Limb (tissue), 2 donors: Measurements from ENCODE around the gene RPL13.

Experiments used
- DNase-seq, 2 donors: peaks; one replicate each; pipeline ENCODE4 v3.0.0-alpha.2; 2016; ENCODE audit errors: extremely low spot score in 2 of 2

Gene RPL13

DNA sequence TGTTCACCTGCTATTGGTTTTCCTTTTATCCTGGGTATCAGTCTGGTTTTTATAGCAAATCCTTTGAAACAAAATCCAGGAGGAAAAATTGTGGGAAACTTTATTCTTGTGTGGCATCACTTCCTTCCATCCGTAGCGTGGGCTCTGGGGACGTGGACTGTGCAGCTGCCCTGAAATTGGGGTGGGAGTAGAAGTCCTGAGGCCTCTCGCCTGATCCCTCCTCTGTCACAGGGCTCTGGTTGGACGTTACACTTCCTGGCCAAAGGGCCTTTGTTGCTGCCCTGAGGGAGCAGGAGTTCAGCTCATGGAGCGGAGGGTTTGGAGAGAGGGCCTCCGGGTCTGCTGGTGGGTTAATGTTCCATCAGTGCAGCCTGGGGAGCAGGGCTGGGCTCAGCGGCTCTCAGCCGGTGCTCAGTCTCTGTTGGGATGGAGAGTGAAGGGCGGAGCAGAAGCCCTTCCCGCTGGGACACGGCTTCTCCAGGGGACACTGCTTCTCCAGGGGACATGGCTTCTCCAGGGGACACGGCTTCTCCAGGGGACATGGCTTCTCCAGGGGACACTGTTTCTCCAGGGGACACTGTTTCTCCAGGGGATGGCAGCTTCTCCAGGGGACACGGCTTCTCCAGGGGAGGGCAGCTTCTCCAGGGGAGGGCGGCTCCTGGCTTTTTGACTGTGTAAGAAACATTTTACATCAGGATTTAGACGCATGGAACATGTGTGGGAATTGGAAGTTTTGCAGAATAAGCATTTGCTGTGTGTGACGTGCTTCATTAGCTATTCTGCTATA is 15.2 kb upstream of the RPL13 start:
- no peak for DNase-seq

DNA sequence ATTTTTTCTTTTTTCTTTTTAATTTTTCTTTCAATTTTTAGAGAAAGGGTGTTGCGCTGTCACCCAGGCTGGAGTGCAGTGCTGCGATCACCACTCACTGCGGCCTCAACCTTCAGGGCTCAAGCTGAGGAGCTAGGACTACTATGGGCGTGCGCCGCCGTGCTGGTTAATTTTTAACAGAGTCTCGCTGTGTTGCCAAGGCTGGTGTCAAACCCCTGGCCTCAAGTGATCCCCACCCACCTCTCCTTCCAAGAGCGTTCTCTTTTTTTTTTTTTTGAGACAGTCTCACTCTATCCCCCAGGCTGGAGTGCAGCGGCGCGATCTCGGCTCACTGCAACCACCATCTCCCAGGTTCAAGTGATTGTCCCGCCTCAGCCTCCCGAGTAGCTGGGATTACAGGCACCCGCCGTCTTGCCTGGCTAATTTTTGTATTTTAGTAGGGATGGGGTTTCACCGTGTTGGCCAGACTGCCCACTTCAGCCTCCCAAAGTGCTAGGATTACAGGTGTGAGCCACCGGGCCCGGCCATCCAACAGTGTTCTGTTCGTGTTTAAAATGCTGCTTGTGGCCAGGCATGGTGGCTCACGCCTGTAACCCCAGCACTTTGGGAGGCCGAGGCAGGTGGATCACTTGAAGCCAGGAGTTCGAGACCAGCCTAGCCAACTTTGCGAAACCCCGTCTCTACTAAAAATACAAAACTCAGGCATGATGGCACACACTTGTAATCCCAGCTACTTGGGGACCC is 14.5 kb upstream of the RPL13 start:
- no peak for DNase-seq

DNA sequence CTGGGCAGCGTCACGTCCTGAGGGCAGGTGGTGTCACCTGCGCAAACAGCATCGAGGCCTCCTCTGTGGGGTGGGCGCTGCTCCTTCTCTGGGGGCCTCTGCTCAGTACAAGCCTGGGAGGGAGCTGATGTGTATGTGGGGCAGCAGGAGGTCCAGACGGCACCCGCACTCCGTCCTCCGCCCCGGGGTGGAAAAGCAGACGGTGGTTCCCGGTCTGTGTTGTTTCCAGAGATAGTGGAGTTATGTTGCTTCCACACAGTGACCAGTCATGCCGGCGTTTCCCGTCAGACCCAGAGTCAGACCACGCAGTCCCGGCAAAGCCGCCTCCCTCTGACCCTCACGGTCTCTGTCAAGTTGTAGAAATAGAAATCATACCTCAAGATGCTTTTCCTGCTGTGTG is 13.7 kb upstream of the RPL13 start:
- DNase-seq, result no peak

DNA sequence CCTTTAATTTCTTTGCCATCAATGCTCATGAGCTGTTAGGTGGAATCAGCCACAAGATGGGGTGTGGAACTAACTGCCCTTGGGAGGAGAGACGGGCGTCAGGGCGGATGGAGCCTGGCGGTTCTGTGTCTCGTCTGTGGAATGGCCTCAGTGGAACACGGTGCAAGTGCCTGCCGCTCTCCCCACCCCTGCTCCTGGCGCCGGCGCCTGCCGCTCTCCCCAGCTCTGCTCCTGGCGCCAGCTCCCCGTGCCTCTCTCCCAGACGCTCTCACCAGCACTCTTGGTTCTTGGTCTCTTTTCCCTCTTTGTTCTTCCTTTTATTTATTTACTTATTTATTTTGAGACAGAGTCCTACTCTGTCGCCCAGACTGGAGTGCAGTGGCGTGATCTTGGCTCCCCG is 13.2 kb upstream of the RPL13 start:
- DNase-seq, result no peak

DNA sequence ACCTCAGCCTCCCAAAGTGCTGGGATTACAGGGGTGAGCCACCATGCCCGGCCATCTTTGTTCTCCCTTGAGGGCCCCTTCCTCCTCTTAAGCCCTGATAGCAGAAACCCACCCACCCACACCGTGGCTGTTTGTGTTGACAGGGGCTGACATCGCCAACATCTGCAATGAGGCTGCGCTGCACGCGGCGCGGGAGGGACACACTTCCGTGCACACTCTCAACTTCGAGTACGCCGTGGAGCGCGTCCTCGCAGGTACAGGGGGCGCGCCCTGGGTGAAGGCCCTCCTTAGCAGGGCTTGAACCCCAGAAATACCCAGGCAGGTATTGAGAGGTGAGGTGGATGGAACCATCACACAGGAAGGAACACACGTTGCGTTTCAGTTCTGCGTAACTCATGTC is 12.6 kb upstream of the RPL13 start:
- DNase-seq, result no peak

DNA sequence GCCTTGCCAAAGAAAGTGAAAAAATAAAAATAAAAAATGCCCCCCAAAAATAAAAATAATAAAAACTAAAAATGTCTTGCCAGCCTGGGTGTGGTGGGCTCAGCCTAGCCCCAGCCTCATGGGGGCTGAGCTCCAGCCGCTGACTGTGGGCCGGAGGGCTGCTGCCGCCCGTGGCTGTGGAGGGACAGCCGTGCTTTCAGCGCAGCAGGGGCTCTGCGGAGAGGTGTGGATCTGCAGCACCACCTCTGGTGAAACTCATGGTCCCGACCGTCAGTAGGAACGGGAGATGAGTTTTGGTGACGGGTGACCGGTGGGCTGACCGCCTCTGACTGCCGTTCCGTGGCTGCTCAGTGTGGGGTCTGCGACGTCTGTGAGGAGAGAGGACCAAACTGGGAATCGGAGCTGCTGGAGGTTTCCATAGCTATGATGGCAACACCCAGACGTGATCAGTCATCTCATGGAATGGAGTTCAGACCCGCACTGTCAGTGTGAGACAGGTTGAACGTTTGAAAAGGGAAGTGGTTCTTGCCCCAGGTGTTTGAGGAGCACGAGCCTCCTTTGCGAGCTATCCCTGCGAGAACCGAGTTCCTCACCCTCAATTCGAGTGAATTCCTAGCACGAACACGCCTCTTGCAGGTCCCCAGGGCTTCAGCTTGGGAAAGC is 12.0 kb upstream of the RPL13 start:
- no peak for DNase-seq

DNA sequence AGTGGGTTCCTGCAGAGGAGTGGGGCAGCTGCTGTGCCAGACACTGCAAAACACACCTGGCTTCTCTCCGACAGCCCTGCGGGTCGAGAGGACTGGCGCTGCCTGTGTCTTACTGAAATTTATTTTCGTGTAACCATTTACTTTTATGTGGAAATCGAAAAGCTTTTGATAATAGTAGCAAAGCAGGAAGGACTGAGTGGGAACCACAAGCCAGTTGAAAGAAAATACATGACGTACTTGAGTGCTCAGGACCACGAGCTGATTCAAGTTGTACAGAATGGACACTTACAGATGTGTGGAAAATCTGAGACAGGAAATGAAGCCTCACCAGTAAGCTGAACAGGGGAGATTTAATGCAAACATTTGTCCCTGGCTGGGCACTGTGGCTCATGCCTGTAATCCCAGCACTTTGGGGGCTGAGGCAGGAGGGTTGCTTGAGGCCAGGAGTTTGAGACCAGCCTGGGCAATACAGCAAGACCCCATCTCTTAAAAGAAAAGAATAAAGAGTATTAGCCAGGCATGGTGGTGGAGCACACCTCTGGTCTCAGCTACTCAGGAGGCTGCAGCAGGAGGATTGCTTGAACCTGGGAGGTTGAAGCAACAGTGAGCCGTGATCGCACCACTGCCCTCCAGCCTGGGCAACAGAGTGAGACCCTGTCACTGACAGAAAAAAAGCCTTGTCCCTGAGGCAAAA is 11.3 kb upstream of the RPL13 start:
- DNase-seq, result no peak

DNA sequence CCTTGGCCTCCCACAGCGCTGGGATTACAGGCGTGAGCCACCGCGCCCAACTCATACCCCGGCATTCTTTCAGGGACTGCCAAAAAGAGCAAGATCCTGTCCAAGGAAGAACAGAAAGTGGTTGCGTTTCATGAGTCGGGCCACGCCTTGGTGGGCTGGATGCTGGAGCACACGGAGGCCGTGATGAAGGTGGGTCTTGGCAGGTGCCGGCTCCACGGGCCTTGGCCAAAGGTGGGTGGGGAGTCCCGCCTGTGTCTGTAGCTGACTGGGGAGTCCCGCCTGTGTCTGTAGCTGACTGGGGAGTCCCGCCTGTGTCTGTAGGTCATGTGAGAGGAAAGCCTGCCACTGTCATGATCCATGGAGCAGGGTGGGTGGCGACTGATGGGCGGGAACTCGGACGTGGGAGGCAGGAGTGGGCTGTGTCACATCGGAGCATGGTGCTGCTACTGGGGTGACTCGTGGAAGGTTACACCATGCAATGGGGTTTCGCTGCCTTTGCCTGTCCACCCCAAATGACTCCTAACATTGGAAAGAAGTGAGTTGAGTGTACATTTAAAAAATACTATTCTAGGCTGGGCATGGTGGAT is 10.0 kb upstream of the RPL13 start:
- no peak for DNase-seq

DNA sequence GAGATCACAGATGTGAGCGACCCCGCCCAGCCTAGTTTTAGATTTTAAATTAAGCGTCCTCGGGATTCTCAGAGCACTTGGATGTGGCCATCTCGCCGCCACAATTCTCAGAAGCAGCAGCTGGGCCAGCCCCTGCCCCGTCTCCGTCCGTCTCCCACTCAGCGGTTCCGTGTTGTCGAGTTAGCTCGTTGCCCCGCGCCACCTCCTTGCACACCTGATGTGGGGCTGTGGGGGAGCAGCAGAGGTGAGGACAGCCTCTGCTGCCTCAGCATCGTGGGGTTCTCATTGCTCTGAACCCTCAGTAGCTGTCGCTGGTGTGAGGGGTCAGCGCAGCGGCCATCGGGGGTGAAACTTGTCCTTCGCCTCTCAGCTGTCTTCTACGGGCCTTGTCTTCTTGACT is 8.2 kb upstream of the RPL13 start:
- DNase-seq, result no peak

DNA sequence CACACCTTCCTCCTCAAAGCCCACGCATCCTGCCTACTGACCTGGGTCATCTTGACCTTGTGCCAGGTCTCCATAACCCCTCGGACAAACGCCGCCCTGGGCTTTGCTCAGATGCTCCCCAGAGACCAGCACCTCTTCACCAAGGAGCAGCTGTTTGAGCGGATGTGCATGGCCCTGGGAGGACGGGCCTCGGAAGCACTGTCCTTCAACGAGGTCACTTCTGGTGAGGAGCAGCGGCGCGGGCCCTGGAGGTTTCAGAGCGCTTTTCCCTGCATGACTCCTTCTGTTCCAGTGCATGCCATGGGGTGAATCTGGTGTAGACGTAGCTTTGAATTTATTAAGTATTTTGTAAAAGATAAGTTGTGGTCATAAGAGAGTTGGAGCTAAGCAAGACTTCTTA is 7.6 kb upstream of the RPL13 start:
- DNase-seq, result no peak

DNA sequence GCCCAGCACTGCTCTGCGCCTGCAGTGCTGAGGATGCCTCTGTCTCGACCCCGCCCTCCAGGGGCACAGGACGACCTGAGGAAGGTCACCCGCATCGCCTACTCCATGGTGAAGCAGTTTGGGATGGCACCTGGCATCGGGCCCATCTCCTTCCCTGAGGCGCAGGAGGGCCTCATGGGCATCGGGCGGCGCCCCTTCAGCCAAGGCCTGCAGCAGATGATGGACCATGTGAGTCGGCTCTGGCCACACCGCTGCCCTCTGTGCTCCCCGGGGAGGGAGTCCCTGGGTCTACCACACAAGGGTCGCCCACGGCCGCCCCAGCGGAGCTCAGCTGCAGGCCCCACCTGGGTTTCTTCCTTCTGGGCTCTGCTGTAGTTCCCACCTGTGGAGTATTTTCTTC is 6.7 kb upstream of the RPL13 start:
- no peak for DNase-seq

DNA sequence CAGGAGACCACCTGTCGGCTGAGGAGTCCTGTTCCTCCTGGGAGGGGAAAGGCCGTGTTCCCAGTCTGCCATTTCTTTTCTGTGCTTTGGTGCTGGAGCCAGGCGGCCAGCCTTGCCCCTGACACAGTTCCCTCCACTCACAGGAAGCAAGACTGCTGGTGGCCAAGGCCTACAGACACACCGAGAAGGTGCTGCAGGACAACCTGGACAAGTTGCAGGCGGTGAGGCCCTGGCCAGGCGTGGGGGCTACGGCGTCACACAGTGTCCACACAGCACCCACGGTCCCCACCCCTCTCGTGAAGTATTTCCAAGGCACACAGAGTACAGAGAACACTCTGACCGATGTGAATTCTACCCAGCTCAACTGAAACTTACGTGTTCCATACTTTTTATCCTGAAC is 6.1 kb upstream of the RPL13 start:
- no peak for DNase-seq

DNA sequence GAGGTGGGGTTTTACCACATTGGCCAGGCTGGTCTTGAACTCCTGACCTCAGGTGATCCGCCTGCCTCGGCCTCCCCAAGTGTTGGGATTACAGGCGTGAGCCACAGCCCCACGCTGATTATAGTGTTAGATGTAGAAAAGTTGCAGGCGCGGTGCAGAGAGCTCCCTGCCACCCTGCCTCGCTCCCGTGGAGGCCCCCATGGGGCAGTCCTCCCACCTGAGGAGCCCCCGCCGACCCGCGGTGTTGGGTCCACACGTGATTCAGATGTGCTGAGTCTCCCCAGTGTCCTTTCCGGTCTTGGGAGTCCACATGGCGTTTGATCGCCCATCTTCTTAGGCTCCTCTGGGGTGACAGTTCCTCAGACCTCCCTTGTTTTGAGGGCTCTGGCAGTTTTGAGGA is 5.2 kb upstream of the RPL13 start:
- DNase-seq, result no peak

DNA sequence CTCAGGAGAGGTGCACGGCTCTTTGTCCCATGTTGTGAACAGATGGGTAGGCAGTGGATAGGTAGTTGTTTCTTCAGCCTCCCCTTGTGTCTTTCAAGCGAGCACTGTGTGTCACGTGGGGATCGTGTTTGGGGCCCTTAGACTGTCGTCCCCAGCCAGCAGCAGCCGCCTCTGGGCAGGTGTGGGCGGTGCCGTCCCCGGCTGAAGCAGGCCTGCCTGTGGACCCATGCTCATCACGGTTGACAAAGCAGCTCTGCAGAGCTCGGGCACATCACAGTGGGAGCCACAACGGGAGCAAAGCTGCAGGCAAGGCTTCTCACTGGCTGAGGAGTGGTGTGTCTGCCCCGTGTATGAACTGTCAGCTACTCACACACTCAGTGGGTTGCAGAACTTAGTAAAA is 4.7 kb upstream of the RPL13 start:
- DNase-seq, result no peak

DNA sequence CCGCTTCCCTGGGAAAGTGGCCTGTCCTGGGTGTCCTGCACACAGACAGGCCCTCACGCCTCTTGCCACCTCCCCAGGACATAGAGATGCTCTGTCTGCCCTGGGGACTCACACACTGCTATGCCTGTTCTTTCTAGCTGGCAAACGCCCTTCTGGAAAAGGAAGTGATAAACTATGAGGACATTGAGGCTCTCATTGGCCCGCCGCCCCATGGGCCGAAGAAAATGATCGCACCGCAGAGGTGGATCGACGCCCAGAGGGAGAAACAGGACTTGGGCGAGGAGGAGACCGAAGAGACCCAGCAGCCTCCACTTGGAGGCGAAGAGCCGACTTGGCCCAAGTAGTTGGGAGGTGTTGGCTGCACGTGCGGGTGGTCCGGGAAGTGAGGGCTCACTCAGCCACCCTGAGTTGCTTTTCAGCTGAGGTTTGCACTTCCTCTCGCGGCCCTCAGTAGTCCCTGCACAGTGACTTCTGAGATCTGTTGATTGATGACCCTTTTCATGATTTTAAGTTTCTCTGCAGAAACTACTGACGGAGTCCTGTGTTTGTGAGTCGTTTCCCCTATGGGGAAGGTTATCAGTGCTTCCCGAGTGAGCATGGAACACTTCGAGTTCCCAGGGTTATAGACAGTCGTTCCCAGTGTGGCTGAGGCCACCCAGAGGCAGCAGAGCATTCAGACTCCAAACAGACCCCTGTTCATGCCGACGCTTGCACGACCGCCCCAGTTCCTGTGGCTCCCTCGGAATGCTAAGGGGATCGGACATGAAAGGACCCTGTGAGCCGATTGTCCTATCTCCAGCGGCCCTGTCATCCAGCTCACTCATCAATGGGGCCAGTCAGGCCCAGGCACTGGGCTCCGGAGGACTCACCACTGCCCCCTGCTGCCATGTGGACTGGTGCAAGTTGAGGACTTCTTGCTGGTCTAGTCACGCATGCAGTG is 3.5 kb upstream of the RPL13 start:
- peak; percentile 47 to 84 for DNase-seq

DNA sequence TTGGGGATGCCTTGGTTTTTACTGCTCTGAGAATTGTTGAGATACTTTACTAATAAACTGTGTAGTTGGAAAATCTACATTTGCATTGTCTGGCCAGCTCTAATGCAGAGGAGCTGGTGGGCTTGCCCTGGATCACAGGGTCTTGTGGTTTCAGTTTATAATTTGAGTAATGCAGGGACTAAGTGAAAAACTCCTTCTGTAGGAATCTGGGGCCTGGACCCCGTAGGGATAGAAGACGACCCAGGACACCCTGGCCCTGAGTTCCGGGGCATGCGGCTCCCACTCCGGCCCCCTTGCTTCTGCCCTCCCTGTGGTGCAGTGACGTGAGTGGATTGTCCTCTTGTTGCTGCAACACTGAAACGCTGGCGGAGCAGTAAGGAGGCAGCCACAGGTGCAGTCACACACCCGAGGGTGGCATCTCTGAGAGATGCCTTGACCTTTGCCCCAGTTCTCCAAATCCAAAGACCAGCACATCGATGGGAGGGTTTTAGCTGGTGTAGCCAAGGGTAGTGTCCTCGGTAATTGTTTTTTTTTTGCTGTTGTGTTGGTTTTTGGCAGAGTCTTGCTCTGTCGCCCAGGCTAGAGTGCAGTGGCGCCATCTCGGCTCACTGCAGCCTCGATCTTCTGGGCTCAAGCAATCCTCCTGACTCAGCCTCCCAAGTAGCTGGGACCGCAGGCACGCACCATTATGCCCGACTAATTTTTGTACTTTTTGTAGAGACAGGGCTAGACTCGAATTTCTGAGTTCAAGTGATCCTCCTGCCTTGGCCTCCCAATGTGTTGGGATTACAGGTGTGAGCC is 2.6 kb upstream of the RPL13 start:
- DNase-seq, result no peak

DNA sequence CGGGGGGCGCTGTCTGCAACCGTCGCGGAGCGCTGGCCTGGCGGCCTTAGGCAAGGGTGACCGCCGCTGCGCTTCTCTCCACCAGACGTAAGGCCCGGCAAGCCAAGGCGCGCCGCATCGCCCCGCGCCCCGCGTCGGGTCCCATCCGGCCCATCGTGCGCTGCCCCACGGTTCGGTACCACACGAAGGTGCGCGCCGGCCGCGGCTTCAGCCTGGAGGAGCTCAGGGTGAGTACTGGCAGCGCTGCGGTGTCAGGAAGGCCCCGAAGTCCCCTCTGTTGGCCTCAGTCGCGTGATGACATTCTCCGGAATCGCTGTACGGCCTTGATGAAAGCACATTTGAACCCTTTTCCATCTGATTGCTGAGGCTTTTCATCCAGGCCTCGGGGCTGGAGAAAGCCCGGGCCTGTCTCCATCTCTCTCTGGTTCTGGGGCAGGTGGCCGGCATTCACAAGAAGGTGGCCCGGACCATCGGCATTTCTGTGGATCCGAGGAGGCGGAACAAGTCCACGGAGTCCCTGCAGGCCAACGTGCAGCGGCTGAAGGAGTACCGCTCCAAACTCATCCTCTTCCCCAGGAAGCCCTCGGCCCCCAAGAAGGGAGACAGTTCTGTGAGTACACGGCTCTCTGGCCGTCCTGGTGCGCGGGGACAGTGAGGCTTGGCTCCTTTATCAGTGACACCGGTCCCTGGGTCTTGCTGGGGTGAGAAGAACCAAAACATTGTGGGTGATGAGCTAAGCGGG is 831 bp downstream of the RPL13 start:
- no peak for DNase-seq

DNA sequence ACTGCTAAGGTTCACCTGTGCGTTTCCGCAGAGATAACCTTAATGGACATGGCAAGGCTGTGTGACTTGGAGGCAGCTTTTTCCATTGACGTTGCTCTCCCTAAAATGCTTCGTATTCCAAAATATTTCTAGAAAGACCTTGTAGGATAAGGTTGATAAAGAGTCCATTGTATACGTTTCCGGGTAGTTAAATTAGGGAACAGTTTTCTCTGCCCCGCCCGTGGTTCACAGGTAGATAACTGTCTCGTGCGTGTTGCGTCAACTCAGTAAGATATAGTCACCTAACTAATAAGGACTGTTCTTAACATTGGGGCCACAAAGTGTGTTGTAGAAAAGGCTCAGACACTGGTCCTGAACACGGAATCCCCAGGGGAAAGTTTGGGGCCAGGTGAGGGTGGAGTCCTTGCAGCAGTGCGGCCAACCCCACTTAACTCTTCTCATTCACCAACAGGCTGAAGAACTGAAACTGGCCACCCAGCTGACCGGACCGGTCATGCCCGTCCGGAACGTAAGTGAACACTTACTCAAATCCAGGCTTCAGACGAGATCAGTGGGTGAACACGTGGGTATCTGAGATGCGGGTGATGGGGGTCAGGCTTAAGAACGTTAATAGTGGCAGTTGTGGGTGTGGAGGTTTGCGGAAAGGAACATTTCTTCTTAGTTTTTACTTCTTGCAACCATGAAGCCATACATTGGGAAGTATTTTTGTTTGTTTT is 1.6 kb downstream of the RPL13 start:
- no peak for DNase-seq
